GM12873 (cell line): ENCODE measurements around the gene RPA3.

Experiments
- CTCF ChIP-seq: IDR thresholded peaks from 2 replicates; pipeline ENCODE4 v1.5.1; 2012; ENCODE audit warnings: low read depth, mild to moderate bottlenecking, moderate library complexity, low read length, control low read depth; ENCODE audit not compliant: insufficient read depth; ENCODE audit errors: missing control alignments

The RPA3 gene

GRCh38 chr7:7617550-7617949, 100.9 kb downstream of the RPA3 start:
- no peak for TF ChIP-seq CTCF

- no peak for TF ChIP-seq CTCF
These were observed 104.2 kb downstream of the RPA3 start for GRCh38 chr7:7614018-7614741.

GRCh38 chr7:7613210-7613609, 105.2 kb downstream of the RPA3 start:
- no peak for TF ChIP-seq CTCF

- TF ChIP-seq CTCF, result no peak
These were observed 105.9 kb downstream of the RPA3 start for GRCh38 chr7:7612519-7612918.

GRCh38 chr7:7609330-7609729, 109.1 kb downstream of the RPA3 start:
- TF ChIP-seq CTCF, result no peak

GRCh38 chr7:7607010-7607409, 111.4 kb downstream of the RPA3 start:
- no peak for TF ChIP-seq CTCF

- TF ChIP-seq CTCF, result no peak
These were observed 122.2 kb downstream of the RPA3 start for GRCh38 chr7:7596176-7596575.
